Tibial nerve (tissue), 4 donors: Measurements from ENCODE around the gene GJB1.

ENCODE experiments used
- EP300 ChIP-seq, 2 donors: sonication (generic); formaldehyde crosslinking; IDR thresholded peaks; one replicate each; pipeline ENCODE4 v1.6.1; 2017; ENCODE audit warnings: antibody characterized with exemption in 2 of 2, mild to moderate bottlenecking in 1 of 2
- POLR2A ChIP-seq, 2 donors: fragments of 450-650 bp; IDR thresholded peaks; one replicate each; pipeline ENCODE4 v1.6.1; 2017; ENCODE audit warnings: antibody characterized with exemption in 2 of 2, mild to moderate bottlenecking in 2 of 2, moderate library complexity in 2 of 2
- TF ChIP-seq, protein P1 (sequence below), 5 experiments: fragments of 200-600 bp in 3 of 5; fragments of 450-650 bp in 2 of 5; sonication (generic) in 3 of 5; IDR thresholded peaks; one replicate each; pipeline ENCODE4 v1.5.1; 2016 to 2019; ENCODE audit warnings: antibody characterized with exemption in 5 of 5, mild to moderate bottlenecking in 3 of 5, moderate library complexity in 2 of 5

DNA sequence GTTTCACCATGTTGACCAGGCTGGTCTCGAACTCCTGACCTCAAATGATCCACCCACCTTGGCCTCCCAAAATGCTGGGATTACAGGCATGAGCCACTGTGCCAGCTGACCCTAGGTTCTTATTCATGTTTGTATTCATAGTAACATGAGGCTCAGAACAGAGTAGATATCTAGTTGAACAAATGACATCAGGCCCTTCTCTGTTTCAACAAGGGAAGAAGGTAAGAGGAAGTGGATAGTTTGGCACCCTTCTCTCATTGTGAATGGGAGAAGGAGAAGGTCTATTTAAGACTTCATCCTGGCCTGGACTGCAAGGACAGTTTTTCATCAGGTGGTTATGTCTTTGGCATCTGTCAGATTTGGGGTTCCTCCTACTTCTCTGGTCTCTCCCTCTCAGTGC, 13.8 kb downstream of the GJB1 start:
- TF ChIP-seq POLR2A (IDR thresholded peaks at IDR 0.05): no peak
- no peak for TF ChIP-seq EP300 (IDR thresholded peaks at IDR 0.05)
- TF ChIP-seq, protein P1, sequence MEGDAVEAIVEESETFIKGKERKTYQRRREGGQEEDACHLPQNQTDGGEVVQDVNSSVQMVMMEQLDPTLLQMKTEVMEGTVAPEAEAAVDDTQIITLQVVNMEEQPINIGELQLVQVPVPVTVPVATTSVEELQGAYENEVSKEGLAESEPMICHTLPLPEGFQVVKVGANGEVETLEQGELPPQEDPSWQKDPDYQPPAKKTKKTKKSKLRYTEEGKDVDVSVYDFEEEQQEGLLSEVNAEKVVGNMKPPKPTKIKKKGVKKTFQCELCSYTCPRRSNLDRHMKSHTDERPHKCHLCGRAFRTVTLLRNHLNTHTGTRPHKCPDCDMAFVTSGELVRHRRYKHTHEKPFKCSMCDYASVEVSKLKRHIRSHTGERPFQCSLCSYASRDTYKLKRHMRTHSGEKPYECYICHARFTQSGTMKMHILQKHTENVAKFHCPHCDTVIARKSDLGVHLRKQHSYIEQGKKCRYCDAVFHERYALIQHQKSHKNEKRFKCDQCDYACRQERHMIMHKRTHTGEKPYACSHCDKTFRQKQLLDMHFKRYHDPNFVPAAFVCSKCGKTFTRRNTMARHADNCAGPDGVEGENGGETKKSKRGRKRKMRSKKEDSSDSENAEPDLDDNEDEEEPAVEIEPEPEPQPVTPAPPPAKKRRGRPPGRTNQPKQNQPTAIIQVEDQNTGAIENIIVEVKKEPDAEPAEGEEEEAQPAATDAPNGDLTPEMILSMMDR (IDR thresholded peaks at IDR 0.05): no peak
